Measurements from ENCODE around the gene PLEKHM1. TPM values are rescaled to one million over a fixed set of nuclear protein-coding genes. Genes with fewer than 3 reads are reported as not detected.

Gene PLEKHM1
- total and polyA plus RNA-seq, 4 donors = 6.2 to 15.8 (median 8.5) TPM

DNA sequence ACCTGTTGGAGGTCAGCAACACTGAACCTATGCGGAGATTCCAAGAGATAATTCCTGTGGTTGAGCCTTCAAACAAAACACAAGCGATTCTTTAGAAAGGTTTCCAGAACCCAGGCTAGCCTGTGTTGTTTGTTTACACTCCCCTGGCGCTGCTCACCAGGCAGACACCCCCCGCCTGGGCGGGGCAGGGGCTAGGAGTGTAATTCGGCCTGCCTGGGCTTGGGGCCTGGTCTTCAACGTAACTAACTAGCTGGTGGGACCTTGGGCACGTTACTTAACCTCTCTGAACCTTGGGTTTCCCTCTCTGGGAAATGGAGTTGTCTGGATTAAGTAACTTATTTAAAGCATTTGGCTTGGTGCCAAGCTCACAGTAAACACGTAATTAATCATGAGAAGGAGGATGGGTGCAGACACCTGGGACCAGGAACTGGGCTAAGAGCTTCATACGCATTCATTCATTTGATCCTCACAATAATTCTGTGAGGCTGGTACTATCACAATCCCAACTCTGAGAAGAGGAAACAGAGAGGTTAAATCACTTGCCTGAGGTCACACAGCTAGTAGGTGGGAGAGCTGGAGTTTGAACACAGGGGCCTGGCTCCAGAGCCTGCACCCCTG, 50.3 kb downstream of the PLEKHM1 start:
- Histone ChIP-seq H3K4me3 (ENCODE audit: low read depth in 1 of 3, low read length in 3 of 3) (no peak overlapping the region), H3K9me3 (ENCODE audit: control insufficient read depth in 4 of 4, low read length in 3 of 4) (no peaks in the 10 kb centered on the region), H3K27me3 (ENCODE audit: control insufficient read depth in 4 of 4, insufficient read depth in 4 of 4, low read length in 3 of 4) (no peaks in the 10 kb centered on the region), H3K27ac (ENCODE audit: low read depth in 1 of 2, low read length in 2 of 2) (no peak overlapping the region), H3K36me3 (ENCODE audit: control insufficient read depth in 4 of 4, insufficient read depth in 3 of 4, low read depth in 1 of 4, low read length in 3 of 4) (peaks cover 0 to 16% (median 11%) of the 10 kb centered on the region in 4 donors), H3K9ac (ENCODE audit: low read depth in 1 of 2, low read length in 2 of 2) (no peak overlapping the region), H3K4me1 (ENCODE audit: control insufficient read depth in 4 of 4, insufficient read depth in 4 of 4, low read length in 3 of 4) (no peaks in the 10 kb centered on the region)
- TF ChIP-seq EGR1 (IDR thresholded peaks at IDR 0.05; ENCODE audit: low read depth in 2 of 2) (no peak), YY1 (IDR thresholded peaks at IDR 0.05) (no peak), TAF1 (conservative IDR thresholded peaks at IDR 0.05) (no peak)
- 72% methylated on average over 10 of the region's 10 CpGs for WGBS
- DNase-seq (ENCODE audit: low spot score) = no peak

DNA sequence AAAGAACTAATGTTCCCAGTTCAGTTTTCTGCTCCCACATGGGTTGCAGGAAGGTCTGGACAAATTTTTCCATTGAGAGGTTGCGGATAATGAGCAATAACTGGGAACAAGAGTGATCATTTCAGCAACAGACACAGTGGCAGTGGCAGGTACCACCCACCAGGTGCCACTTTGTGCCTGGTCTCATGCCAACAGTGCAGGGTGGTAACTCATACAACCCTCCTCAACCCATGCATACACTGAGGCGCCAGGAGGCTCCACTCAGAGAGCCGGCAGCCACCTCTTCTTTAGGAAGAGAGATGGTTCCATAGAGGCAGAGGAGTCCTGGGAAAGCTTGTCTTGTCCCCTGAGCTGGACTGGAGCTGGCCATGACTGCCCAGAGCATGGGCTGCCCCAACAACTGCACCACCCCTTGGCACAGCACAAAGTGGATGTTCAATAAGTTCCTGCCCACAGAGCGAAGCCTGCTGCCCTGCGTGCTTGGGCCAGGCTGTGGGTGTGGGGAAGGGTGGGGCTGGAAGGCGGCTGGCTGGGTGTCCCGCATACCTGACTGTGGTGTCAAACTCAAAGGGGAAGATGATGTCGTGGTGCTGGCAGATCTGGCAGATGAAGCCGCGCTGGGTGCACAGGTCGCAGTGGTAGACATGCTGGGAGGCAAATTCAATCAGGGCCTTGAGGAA, 51.5 kb downstream of the PLEKHM1 start:
- no peak overlapping the region for H3K27ac ChIP-seq (ENCODE audit: low read depth in 1 of 2, low read length in 2 of 2)
- H3K27me3 ChIP-seq (ENCODE audit: control insufficient read depth in 4 of 4, insufficient read depth in 4 of 4, low read length in 3 of 4) = no peaks in the 10 kb centered on the region
- H3K4me1 ChIP-seq (ENCODE audit: control insufficient read depth in 4 of 4, insufficient read depth in 4 of 4, low read length in 3 of 4) = no peaks in the 10 kb centered on the region
- no peak overlapping the region for H3K4me3 ChIP-seq (ENCODE audit: low read depth in 1 of 3, low read length in 3 of 3)
- no peak for DNase-seq (ENCODE audit: low spot score)
- 94% methylated on average over 11 of the region's 11 CpGs for WGBS
- TF ChIP-seq FOXA2 (IDR thresholded peaks at IDR 0.05) (no peak), HNF4G (IDR thresholded peaks at IDR 0.05) (no peak), SP1 (IDR thresholded peaks at IDR 0.05) (no peak), NR2F2 (IDR thresholded peaks at IDR 0.05) (no peak), RAD21 (IDR thresholded peaks at IDR 0.05) (no peak), JUND (IDR thresholded peaks at IDR 0.05) (no peak), EGR1 (IDR thresholded peaks at IDR 0.05; ENCODE audit: low read depth in 2 of 2) (no peak), RXRA (IDR thresholded peaks at IDR 0.05) (no peak), HNF4A (conservative IDR thresholded peaks at IDR 0.05) (no peak), FOXA1 (IDR thresholded peaks at IDR 0.05) (no peak), GABPA (IDR thresholded peaks at IDR 0.05 in 1 of 2, conservative IDR thresholded peaks at IDR 0.05 in 1 of 2) (no peak), TAF1 (conservative IDR thresholded peaks at IDR 0.05) (no peak), YY1 (IDR thresholded peaks at IDR 0.05) (no peak)
- TF ChIP-seq, protein P1, sequence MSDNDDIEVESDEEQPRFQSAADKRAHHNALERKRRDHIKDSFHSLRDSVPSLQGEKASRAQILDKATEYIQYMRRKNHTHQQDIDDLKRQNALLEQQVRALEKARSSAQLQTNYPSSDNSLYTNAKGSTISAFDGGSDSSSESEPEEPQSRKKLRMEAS (IDR thresholded peaks at IDR 0.05) = no peak
- TF ChIP-seq, protein P2, sequence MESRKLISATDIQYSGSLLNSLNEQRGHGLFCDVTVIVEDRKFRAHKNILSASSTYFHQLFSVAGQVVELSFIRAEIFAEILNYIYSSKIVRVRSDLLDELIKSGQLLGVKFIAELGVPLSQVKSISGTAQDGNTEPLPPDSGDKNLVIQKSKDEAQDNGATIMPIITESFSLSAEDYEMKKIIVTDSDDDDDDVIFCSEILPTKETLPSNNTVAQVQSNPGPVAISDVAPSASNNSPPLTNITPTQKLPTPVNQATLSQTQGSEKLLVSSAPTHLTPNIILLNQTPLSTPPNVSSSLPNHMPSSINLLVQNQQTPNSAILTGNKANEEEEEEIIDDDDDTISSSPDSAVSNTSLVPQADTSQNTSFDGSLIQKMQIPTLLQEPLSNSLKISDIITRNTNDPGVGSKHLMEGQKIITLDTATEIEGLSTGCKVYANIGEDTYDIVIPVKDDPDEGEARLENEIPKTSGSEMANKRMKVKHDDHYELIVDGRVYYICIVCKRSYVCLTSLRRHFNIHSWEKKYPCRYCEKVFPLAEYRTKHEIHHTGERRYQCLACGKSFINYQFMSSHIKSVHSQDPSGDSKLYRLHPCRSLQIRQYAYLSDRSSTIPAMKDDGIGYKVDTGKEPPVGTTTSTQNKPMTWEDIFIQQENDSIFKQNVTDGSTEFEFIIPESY (IDR thresholded peaks at IDR 0.05) = no peak
- TF ChIP-seq, protein P3, sequence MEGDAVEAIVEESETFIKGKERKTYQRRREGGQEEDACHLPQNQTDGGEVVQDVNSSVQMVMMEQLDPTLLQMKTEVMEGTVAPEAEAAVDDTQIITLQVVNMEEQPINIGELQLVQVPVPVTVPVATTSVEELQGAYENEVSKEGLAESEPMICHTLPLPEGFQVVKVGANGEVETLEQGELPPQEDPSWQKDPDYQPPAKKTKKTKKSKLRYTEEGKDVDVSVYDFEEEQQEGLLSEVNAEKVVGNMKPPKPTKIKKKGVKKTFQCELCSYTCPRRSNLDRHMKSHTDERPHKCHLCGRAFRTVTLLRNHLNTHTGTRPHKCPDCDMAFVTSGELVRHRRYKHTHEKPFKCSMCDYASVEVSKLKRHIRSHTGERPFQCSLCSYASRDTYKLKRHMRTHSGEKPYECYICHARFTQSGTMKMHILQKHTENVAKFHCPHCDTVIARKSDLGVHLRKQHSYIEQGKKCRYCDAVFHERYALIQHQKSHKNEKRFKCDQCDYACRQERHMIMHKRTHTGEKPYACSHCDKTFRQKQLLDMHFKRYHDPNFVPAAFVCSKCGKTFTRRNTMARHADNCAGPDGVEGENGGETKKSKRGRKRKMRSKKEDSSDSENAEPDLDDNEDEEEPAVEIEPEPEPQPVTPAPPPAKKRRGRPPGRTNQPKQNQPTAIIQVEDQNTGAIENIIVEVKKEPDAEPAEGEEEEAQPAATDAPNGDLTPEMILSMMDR (IDR thresholded peaks at IDR 0.05; ENCODE audit: low read depth, low read length, missing input control) = no peak
- TF ChIP-seq, protein P4, sequence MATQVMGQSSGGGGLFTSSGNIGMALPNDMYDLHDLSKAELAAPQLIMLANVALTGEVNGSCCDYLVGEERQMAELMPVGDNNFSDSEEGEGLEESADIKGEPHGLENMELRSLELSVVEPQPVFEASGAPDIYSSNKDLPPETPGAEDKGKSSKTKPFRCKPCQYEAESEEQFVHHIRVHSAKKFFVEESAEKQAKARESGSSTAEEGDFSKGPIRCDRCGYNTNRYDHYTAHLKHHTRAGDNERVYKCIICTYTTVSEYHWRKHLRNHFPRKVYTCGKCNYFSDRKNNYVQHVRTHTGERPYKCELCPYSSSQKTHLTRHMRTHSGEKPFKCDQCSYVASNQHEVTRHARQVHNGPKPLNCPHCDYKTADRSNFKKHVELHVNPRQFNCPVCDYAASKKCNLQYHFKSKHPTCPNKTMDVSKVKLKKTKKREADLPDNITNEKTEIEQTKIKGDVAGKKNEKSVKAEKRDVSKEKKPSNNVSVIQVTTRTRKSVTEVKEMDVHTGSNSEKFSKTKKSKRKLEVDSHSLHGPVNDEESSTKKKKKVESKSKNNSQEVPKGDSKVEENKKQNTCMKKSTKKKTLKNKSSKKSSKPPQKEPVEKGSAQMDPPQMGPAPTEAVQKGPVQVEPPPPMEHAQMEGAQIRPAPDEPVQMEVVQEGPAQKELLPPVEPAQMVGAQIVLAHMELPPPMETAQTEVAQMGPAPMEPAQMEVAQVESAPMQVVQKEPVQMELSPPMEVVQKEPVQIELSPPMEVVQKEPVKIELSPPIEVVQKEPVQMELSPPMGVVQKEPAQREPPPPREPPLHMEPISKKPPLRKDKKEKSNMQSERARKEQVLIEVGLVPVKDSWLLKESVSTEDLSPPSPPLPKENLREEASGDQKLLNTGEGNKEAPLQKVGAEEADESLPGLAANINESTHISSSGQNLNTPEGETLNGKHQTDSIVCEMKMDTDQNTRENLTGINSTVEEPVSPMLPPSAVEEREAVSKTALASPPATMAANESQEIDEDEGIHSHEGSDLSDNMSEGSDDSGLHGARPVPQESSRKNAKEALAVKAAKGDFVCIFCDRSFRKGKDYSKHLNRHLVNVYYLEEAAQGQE (IDR thresholded peaks at IDR 0.05) = no peak
- TF ChIP-seq, protein P5, sequence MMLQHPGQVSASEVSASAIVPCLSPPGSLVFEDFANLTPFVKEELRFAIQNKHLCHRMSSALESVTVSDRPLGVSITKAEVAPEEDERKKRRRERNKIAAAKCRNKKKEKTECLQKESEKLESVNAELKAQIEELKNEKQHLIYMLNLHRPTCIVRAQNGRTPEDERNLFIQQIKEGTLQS (IDR thresholded peaks at IDR 0.05) = no peak
- H3K9ac ChIP-seq (ENCODE audit: low read depth in 1 of 2, low read length in 2 of 2) = no peak overlapping the region
- H3K9me3 ChIP-seq (ENCODE audit: control insufficient read depth in 4 of 4, low read length in 3 of 4) = no peaks in the 10 kb centered on the region
- peaks cover 0 to 16% (median 8%) of the 10 kb centered on the region in 4 donors for H3K36me3 ChIP-seq (ENCODE audit: control insufficient read depth in 4 of 4, insufficient read depth in 3 of 4, low read depth in 1 of 4, low read length in 3 of 4)
